Ascending aorta (tissue), 2 donors: ENCODE measurements around the gene AP2B1. TPM values are rescaled to one million over a fixed set of nuclear protein-coding genes. Genes with fewer than 3 reads are reported as not detected.
A peak's percentile ranks its signal among the peaks of the same experiment; 100 is the strongest.
"Not testable (repeated sequence)": the region's sequence is repeated elsewhere in the genome, so short reads cannot be mapped to it uniquely, and the experiment has no call there.

ENCODE experiments used
- DNase-seq, 2 donors: peaks; one replicate each; pipeline ENCODE4 v3.0.0-alpha.2; 2019; ENCODE audit warnings: low spot score in 2 of 2
- H3K27ac ChIP-seq, 2 donors: fragments of 200-600 bp; sonication (generic); one replicate each; pipeline ENCODE4 v1.5.1; 2016 to 2017; ENCODE audit warnings: mild to moderate bottlenecking in 1 of 2
- H3K27me3 ChIP-seq: fragments of 200-600 bp; sonication (generic); one replicate; pipeline ENCODE4 v1.5.1; 2017
- H3K36me3 ChIP-seq, 2 donors: fragments of 200-600 bp; sonication (generic); one replicate each; pipeline ENCODE4 v1.5.1; 2016
- H3K4me1 ChIP-seq, 2 donors: fragments of 200-600 bp; sonication (generic); one replicate each; pipeline ENCODE4 v1.5.1; 2016 to 2017; ENCODE audit warnings: mild to moderate bottlenecking in 1 of 2
- H3K4me3 ChIP-seq, 2 donors: fragments of 200-600 bp; sonication (generic); one replicate each; pipeline ENCODE4 v1.5.1; 2016 to 2017; ENCODE audit warnings: mild to moderate bottlenecking in 1 of 2
- H3K9me3 ChIP-seq, 2 donors: fragments of 200-600 bp; sonication (generic); one replicate each; pipeline ENCODE4 v1.5.1; 2016
- intact Hi-C: fragments of 100-400 bp; cut with DNase I; formaldehyde crosslinking; loops from one replicate; pipeline ENCODE4 v1.15.1; 2023
- total RNA-seq: library from RNA; depleted of rRNA; stranded (reverse); fragments of >200 nt; gene quantifications from one replicate; pipeline ENCODE4 v1.1.0, GENCODE V29; 2016
- TF ChIP-seq, protein P1 (sequence below), 3 experiments: fragments of 200-600 bp in 2 of 3; fragments of 450-650 bp in 1 of 3; sonication (generic) in 2 of 3; IDR thresholded peaks; one replicate each; pipeline ENCODE4 v1.5.1; 2016 to 2019; ENCODE audit warnings: antibody characterized with exemption in 3 of 3, mild to moderate bottlenecking in 1 of 3, moderate library complexity in 1 of 3

The AP2B1 gene
- total RNA-seq, 1 donor from 2014 or later, result 59.5 TPM

- TF ChIP-seq, protein P1, sequence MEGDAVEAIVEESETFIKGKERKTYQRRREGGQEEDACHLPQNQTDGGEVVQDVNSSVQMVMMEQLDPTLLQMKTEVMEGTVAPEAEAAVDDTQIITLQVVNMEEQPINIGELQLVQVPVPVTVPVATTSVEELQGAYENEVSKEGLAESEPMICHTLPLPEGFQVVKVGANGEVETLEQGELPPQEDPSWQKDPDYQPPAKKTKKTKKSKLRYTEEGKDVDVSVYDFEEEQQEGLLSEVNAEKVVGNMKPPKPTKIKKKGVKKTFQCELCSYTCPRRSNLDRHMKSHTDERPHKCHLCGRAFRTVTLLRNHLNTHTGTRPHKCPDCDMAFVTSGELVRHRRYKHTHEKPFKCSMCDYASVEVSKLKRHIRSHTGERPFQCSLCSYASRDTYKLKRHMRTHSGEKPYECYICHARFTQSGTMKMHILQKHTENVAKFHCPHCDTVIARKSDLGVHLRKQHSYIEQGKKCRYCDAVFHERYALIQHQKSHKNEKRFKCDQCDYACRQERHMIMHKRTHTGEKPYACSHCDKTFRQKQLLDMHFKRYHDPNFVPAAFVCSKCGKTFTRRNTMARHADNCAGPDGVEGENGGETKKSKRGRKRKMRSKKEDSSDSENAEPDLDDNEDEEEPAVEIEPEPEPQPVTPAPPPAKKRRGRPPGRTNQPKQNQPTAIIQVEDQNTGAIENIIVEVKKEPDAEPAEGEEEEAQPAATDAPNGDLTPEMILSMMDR (IDR thresholded peaks at IDR 0.05), result no peak
- H3K27ac ChIP-seq, result no peak overlapping the region
Measured at GRCh38 chr17:35605678-35606077, 18.6 kb downstream of the AP2B1 start.

DNA sequence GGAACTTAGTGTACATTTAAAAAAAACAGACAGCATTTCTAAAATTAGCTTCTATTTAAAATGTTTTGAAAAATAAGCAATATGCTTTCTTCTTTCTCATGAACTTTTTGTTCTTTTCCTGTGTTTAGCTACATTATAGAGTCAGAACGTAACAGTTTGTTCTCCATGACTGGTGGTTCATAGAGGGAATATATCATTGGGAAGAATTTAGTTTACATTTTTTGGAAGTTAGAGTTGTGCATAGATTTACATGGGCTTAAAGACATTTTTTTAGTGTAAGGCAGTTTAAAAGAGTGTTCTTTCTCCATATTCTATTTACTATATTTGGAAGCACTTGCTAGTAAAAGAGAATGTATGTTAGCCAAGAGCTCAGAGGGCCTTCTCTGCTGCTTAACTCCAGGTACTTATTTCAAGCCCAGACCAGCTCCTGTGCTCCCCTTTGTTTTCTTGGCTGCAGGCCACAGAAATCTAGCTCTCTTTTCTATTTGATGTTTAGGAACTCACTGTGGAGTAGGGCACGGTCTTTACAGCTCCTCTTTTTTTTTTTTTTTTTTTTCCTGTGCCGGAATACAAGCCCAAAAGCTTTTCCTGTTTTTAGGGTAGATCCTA lies 20.2 kb downstream of the AP2B1 start:
- H3K4me1 ChIP-seq, result no peaks in the 10 kb centered on the region
- H3K27ac ChIP-seq, result no peak overlapping the region
- DNase-seq, result no peak
- no peaks in the 10 kb centered on the region for H3K9me3 ChIP-seq
- H3K27me3 ChIP-seq, result no peaks in the 10 kb centered on the region
- no peak overlapping the region for H3K4me3 ChIP-seq
- TF ChIP-seq, protein P1 (IDR thresholded peaks at IDR 0.05), result no peak
- intact Hi-C loops, result no loop called here
- H3K36me3 ChIP-seq, result peaks cover 50 to 80% of the 10 kb centered on the region in 2 donors

More at GRCh38 chr17:35605678-35606077, 18.6 kb downstream of the AP2B1 start:
- H3K36me3 ChIP-seq, result peaks cover 48 to 82% of the 10 kb centered on the region in 2 donors
- H3K27me3 ChIP-seq, result no peaks in the 10 kb centered on the region
- H3K4me3 ChIP-seq, result no peak overlapping the region
- no peak for DNase-seq
- no peaks in the 10 kb centered on the region for H3K4me1 ChIP-seq
- no peaks in the 10 kb centered on the region for H3K9me3 ChIP-seq
- intact Hi-C loops, result no loop called here

DNA sequence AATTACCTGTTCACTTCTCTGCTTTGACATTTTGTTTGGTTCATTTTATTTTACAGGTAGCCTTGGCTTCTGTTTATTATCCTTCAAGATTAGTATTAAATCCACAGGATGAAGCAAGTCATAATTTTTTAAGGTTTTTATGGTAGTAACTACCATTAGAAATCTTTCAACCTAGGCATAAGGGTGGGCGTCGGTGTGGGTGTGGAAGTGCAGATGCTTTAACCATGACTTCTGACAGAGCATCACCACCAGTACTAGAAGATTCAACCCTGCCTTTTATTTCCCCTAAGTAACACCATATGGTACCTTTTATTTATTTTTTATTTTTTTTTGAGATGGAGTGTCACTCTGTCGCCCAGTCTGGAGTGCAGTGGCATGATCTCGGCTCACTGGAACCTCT lies 22.7 kb downstream of the AP2B1 start:
- Histone ChIP-seq H3K36me3 (peaks cover 43 to 75% of the 10 kb centered on the region in 2 donors), H3K27ac (no peak overlapping the region), H3K9me3 (no peaks in the 10 kb centered on the region), H3K27me3 (no peaks in the 10 kb centered on the region), H3K4me1 (no peaks in the 10 kb centered on the region), H3K4me3 (no peak overlapping the region)
- TF ChIP-seq, protein P1 (IDR thresholded peaks at IDR 0.05), result no peak
- no peak for DNase-seq
- intact Hi-C loops, result no loop called here

- H3K4me1 ChIP-seq, H3K27ac ChIP-seq, H3K27me3 ChIP-seq, DNase-seq, H3K9me3 ChIP-seq, intact Hi-C loops, H3K4me3 ChIP-seq: not testable (repeated sequence)
- peaks cover 40 to 77% of the 10 kb centered on the region in 2 donors for H3K36me3 ChIP-seq
Measured at GRCh38 chr17:35610746-35611145, 23.6 kb downstream of the AP2B1 start.

- Histone ChIP-seq H3K9me3 (no peaks in the 10 kb centered on the region), H3K4me3 (no peak overlapping the region), H3K4me1 (no peaks in the 10 kb centered on the region), H3K27ac (no peak overlapping the region), H3K36me3 (peaks cover 34 to 54% of the 10 kb centered on the region in 2 donors), H3K27me3 (no peaks in the 10 kb centered on the region)
- TF ChIP-seq, protein P1 (IDR thresholded peaks at IDR 0.05), result peak; percentile 31 to 59 (median 40)
- DNase-seq, result no peak
- intact Hi-C loops, result loop anchor here (2.0 kb wide), 1 partner anchor 134 kb away; no protein-coding TSS in a partner anchor
Measured at GRCh38 chr17:35612924-35613521, 25.9 kb downstream of the AP2B1 start.

DNA sequence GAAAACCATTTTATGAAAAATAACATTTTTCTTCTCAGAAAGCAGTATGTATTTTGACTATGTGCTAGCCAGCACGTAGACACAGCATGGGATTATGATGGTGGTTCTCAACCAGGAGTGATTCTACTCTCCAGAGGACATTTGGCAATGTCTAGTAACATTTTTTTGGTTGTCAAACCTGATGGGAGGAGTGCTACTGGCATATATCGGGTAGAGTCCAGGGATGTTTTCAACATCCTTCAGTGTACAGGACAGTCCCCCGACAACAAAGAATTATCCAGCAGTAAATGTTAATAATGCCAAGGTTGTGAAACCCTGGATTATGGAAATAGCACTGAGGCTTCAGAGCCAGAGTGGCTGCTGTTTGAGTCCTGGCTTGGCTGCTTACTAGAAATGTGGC lies 27.7 kb downstream of the AP2B1 start:
- DNase-seq, result no peak
- intact Hi-C loops, result no loop called here
- TF ChIP-seq, protein P1 (IDR thresholded peaks at IDR 0.05), result no peak

More for the DNA sequence above, 27.7 kb downstream of the AP2B1 start:
- H3K4me1 ChIP-seq, result no peaks in the 10 kb centered on the region
- no peaks in the 10 kb centered on the region for H3K27me3 ChIP-seq
- no peak overlapping the region for H3K4me3 ChIP-seq
- no peak overlapping the region for H3K27ac ChIP-seq
- H3K36me3 ChIP-seq, result peaks cover 18 to 37% of the 10 kb centered on the region in 2 donors
- H3K9me3 ChIP-seq, result no peaks in the 10 kb centered on the region
